K562 (cell line): ENCODE measurements around the gene SCN1B. TPM values are rescaled to one million over a fixed set of nuclear protein-coding genes. Genes with fewer than 3 reads are reported as not detected.

Experiments
- BCOR ChIP-seq: fragments of 450-650 bp; IDR thresholded peaks from 2 replicates; pipeline ENCODE4 v1.6.1; 2016
- CHD4 ChIP-seq: fragments of 200-600 bp; sonication (generic); IDR thresholded peaks from 3 replicates; pipeline ENCODE4 v1.6.1; 2012; ENCODE audit warnings: low read depth, mild to moderate bottlenecking, mixed read lengths, low read length, inconsistent platforms; ENCODE audit not compliant: insufficient read depth, insufficient replicate concordance, poor library complexity, severe bottlenecking
- CTBP1 ChIP-seq: fragments of 450-650 bp; IDR thresholded peaks from 2 replicates; pipeline ENCODE4 v1.6.1; 2016; ENCODE audit warnings: borderline replicate concordance
- DPF2 ChIP-seq: fragments of 450-650 bp; IDR thresholded peaks from 2 replicates; pipeline ENCODE4 v1.6.1; 2016
- EGR1 ChIP-seq: fragments of 450-650 bp; conservative IDR thresholded peaks from 2 replicates; pipeline ENCODE4 v1.6.1; 2017; ENCODE audit warnings: mild to moderate bottlenecking
- ESRRA ChIP-seq: fragments of 450-650 bp; IDR thresholded peaks from 2 replicates; pipeline ENCODE4 v1.6.1; 2014; ENCODE audit warnings: low read depth, mild to moderate bottlenecking, moderate library complexity, borderline replicate concordance
- ETV5 ChIP-seq: sonication (generic); formaldehyde crosslinking; IDR thresholded peaks from 2 replicates; pipeline ENCODE4 v1.4.0; 2020; ENCODE audit warnings: low read depth, mild to moderate bottlenecking, missing genetic modification reagents
- EWSR1 ChIP-seq: fragments of 450-650 bp; IDR thresholded peaks from 2 replicates; pipeline ENCODE4 v1.6.1; 2018; ENCODE audit warnings: borderline replicate concordance, mild to moderate bottlenecking, low read depth, moderate library complexity; ENCODE audit not compliant: partially characterized antibody
- EZH2 ChIP-seq: IDR thresholded peaks from 2 replicates; pipeline ENCODE4 v1.6.1; 2012; ENCODE audit warnings: low read depth, mild to moderate bottlenecking, inconsistent platforms, low read length, borderline replicate concordance
- GTF2E2 ChIP-seq: fragments of 200-800 bp; sonication (Bioruptor generic); IDR thresholded peaks from 2 replicates; pipeline ENCODE4 v1.6.1; 2016; ENCODE audit warnings: missing genetic modification characterization, missing compliant biosample characterization
- KDM1A ChIP-seq, 2 experiments: fragments of 450-650 bp; IDR thresholded peaks; 2 replicates each; pipeline ENCODE4 v1.6.1; 2016; ENCODE audit warnings: mild to moderate bottlenecking in 2 of 2
- NCOA1 ChIP-seq: fragments of 450-650 bp; IDR thresholded peaks from 2 replicates; pipeline ENCODE4 v1.6.1; 2016; ENCODE audit warnings: low read depth
- NFXL1 ChIP-seq: fragments of 450-650 bp; formaldehyde crosslinking; IDR thresholded peaks from 2 replicates; pipeline ENCODE4 v1.4.0; 2021; ENCODE audit warnings: mild to moderate bottlenecking
- PHF20 ChIP-seq: fragments of 450-650 bp; IDR thresholded peaks from 2 replicates; pipeline ENCODE4 v1.6.1; 2018; ENCODE audit not compliant: partially characterized antibody
- POLR2AphosphoS2 ChIP-seq: IDR thresholded peaks from 2 replicates; pipeline ENCODE4 v1.6.1; 2012; ENCODE audit warnings: low read length, improper control_type of control experiment
- POLR3G ChIP-seq: IDR thresholded peaks from 2 replicates; pipeline ENCODE4 v1.6.1; 2011; ENCODE audit not compliant: insufficient read length, insufficient replicate concordance; ENCODE audit errors: extremely low read depth
- PPARD ChIP-seq: fragments of 250-450 bp; sonication (Bioruptor Pico); IDR thresholded peaks from 2 replicates; pipeline ENCODE4 v1.8.0; 2022; ENCODE audit warnings: inconsistent platforms, mild to moderate bottlenecking, moderate library complexity
- STAT5B ChIP-seq: fragments of 250-450 bp; sonication (Bioruptor Pico); IDR thresholded peaks from 2 replicates; pipeline ENCODE4 v1.8.0; 2021; ENCODE audit warnings: mild to moderate bottlenecking, inconsistent platforms
- TCF3 ChIP-seq: sonication (generic); formaldehyde crosslinking; IDR thresholded peaks from 2 replicates; pipeline ENCODE4 v1.4.0; 2020; ENCODE audit warnings: mild to moderate bottlenecking, missing genetic modification reagents
- XRCC5 ChIP-seq: fragments of 200-400 bp; formaldehyde crosslinking; IDR thresholded peaks from 2 replicates; pipeline ENCODE4 v1.6.1; 2017; ENCODE audit warnings: low read depth, mild to moderate bottlenecking, low read length
- ZC3H4 ChIP-seq: sonication (generic); formaldehyde crosslinking; IDR thresholded peaks from 2 replicates; pipeline ENCODE4 v1.9.0; 2021; ENCODE audit warnings: missing genetic modification reagents, borderline replicate concordance
- ZNF24 ChIP-seq: fragments of 450-650 bp; IDR thresholded peaks from 2 replicates; pipeline ENCODE4 v1.6.1; 2016
- ZNF263 ChIP-seq: sonication (generic); formaldehyde crosslinking; IDR thresholded peaks from 2 replicates; pipeline ENCODE4 v1.8.0; 2022; ENCODE audit warnings: mild to moderate bottlenecking, missing genetic modification reagents, borderline replicate concordance
- ZNF584 ChIP-seq: fragments of 200-800 bp; sonication (Bioruptor generic); IDR thresholded peaks from 2 replicates; pipeline ENCODE4 v1.6.1; 2016; ENCODE audit warnings: low read depth, mild to moderate bottlenecking, missing genetic modification characterization, missing compliant biosample characterization
- ZNF668 ChIP-seq: fragments of 250-450 bp; sonication (Bioruptor Pico); IDR thresholded peaks from 2 replicates; pipeline ENCODE4 v1.8.0; 2022; ENCODE audit warnings: mild to moderate bottlenecking, inconsistent platforms
- ZNF77 ChIP-seq: fragments of 250-450 bp; sonication (Bioruptor Pico); IDR thresholded peaks from 2 replicates; pipeline ENCODE4 v1.5.0; 2020
- polyA plus RNA-seq, 8 experiments: library from polyadenylated mRNA; depleted of rRNA in 4 of 8; stranded (reverse) in 5 of 8; unstranded in 3 of 8; fragments of >200 nt; fragmentation: Nextera tagmentation in 2 of 8; fragmentation: Illumina TruSeq in 1 of 8; extraction: Ambion mirVana in 2 of 8; extraction: Trizol in 1 of 8; gene quantifications; 2 replicates each; pipeline versions ENCODE4 v1.2.1 to v1.2.3, GENCODE V29; 2011 to 2014; ENCODE audit warnings: inconsistent platforms in 1 of 8, missing spikeins in 1 of 8
- total RNA-seq, 7 experiments: library from RNA; depleted of rRNA in 6 of 7; stranded (reverse); fragments of >200 nt in 6 of 7; fragmentation: Illumina TruSeq in 2 of 7; extraction: Trizol in 2 of 7; gene quantifications; 2 replicates each; pipeline versions ENCODE4 v1.2.1 to v1.2.3, GENCODE V29; 2011 to 2021; ENCODE audit warnings: low replicate concordance in 1 of 7
- TF ChIP-seq, protein P1 (sequence below): fragments of 250-450 bp; sonication (Bioruptor Pico); IDR thresholded peaks from 2 replicates; pipeline ENCODE4 v1.4.0; 2020
- TF ChIP-seq, protein P2 (sequence below): fragments of 250-450 bp; sonication (Bioruptor Pico); IDR thresholded peaks from 2 replicates; pipeline ENCODE4 v1.9.0; 2021; ENCODE audit warnings: mild to moderate bottlenecking

SCN1B gene
- total and polyA plus RNA-seq, 9 of the 15 experiments (the other 6 are each of a cell fraction or from before 2014, with no cell fraction given): 0.03 to 2.5 (median 0.91) TPM

DNA sequence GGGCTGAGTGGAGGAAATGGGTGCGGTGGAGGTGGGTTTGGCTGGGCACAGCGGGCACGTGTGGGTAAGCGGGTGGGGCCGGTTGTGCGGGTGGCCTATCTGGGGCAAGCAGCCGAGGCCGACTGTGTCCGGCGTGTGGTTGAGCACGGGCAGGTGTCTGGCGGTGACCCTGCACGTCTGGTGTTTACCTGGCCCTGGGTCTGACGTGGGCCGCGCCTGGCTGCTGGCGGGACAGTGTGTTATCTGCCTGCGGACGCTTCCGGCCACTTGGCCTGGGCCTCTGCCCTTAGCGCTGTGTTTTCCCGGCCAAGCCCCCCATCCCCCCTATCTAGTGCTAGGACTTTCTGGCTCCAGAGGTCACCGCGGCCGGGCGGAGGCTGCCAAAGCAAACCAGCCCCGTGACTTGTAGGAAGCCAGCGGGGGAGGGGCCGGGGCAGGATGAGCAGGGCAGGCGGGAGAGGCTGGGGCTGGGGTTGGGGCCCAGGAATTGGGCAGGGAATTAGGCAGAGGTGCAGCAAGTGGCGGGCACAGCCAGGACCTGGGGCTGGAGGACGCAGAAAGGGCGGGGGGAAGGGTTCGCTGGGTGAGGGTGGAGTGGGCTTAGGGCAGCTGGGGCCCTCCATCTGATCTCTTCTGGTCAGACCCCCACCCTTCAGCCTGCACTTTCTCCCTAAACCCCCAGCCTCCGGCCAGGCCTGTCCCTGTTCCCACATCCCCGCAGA, 10.7 kb downstream of the SCN1B start (continued):
- TF ChIP-seq BCOR (0 out of 2 replicates have a peak, but pooled peaks have one; percentile 54), PPARD (no peak), EWSR1 (no peak), EZH2 (no peak), ZNF263 (CRISPR knock-in tag) (no peak), TCF3 (CRISPR knock-in tag) (peak; percentile 83), XRCC5 (0 out of 2 replicates have a peak, but pooled peaks have one; percentile 12), ETV5 (peak; percentile 100), ZC3H4 (CRISPR knock-in tag) (no peak), EGR1 (0 out of 2 replicates have a peak, but pooled peaks have one; percentile 30), CTBP1 (peak; percentile 97), NCOA1 (peak; percentile 75; the same call in 1 of the 2 replicates), STAT5B (CRISPR knock-in tag) (no peak), ESRRA (peak; percentile 97), DPF2 (peak; percentile 85), ZNF668 (peak; percentile 48; the same call in 1 of the 2 replicates), ZNF584 (CRISPR knock-in tag) (peak; percentile 92), PHF20 (peak; percentile 17), ZNF24 (0 out of 2 replicates have a peak, but pooled peaks have one; percentile 16), POLR3G (no peak), KDM1A (IDR thresholded peaks at IDR 0.05) (peak; percentile 58 to 83), NFXL1 (CRISPR knock-in tag) (no peak), GTF2E2 (tag) (no peak), POLR2AphosphoS2 (no peak), CHD4 (no peak), ZNF77 (CRISPR knock-in tag) (no peak)
- TF ChIP-seq, protein P1, sequence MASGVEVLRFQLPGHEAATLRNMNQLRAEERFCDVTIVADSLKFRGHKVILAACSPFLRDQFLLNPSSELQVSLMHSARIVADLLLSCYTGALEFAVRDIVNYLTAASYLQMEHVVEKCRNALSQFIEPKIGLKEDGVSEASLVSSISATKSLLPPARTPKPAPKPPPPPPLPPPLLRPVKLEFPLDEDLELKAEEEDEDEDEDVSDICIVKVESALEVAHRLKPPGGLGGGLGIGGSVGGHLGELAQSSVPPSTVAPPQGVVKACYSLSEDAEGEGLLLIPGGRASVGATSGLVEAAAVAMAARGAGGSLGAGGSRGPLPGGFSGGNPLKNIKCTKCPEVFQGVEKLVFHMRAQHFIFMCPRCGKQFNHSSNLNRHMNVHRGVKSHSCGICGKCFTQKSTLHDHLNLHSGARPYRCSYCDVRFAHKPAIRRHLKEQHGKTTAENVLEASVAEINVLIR: 0 out of 2 replicates have a peak, but pooled peaks have one; percentile 37
- TF ChIP-seq, protein P2, sequence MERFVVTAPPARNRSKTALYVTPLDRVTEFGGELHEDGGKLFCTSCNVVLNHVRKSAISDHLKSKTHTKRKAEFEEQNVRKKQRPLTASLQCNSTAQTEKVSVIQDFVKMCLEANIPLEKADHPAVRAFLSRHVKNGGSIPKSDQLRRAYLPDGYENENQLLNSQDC (CRISPR knock-in tag): no peak
